Stimulated activated CD4-positive, alpha-beta T cell treated with anti-CD3 and anti-CD28 coated beads, Interleukin-15, amount 100 ng/mL, for 48 hours (primary cell): ENCODE results near the gene SRD5A3.

Experiments
- DNase-seq, 2 donors: peaks; one replicate each; pipeline ENCODE4 v3.0.0-alpha.2; 2020; ENCODE audit warnings: low read depth in 2 of 2

Gene SRD5A3

DNA sequence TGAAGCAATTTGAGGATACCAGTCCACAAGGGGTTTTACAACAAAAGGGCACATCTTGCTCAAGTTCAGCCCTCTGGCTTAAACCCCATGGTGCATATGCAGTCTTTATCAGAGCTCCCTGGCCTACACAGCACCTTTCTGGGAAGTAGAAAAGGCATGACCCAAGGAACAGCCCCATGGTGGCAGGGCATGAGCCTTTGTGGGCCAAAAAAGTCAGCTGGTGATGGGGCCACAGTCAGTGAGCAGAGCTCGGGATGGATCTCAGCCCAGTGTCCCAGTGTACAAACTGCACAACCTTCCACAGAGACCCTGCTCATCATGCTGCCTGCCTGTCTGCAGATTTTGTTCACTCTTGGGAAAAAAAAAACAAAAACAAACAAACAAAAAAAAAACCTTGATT, 27.4 kb downstream of the SRD5A3 start:
- no peak for DNase-seq

DNA sequence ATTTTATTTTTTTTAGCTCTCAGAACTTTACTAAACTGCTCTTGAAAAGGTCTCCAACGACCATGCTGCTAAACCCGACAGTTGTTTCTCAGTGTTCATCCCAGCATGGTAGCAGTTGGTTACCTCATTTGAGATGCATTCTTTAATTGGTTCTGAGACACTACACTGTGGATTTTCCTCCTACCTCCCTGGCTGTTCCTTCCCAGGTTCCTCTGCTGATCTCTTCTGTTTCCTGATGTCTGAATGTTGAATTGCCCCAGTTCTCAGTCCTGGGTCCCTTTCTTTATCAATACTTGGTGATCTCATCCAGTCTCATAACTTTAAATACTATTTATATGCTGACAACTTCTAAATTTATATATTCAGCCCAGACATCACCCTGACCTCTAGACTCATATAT, 30.7 kb downstream of the SRD5A3 start:
- DNase-seq = no peak

DNA sequence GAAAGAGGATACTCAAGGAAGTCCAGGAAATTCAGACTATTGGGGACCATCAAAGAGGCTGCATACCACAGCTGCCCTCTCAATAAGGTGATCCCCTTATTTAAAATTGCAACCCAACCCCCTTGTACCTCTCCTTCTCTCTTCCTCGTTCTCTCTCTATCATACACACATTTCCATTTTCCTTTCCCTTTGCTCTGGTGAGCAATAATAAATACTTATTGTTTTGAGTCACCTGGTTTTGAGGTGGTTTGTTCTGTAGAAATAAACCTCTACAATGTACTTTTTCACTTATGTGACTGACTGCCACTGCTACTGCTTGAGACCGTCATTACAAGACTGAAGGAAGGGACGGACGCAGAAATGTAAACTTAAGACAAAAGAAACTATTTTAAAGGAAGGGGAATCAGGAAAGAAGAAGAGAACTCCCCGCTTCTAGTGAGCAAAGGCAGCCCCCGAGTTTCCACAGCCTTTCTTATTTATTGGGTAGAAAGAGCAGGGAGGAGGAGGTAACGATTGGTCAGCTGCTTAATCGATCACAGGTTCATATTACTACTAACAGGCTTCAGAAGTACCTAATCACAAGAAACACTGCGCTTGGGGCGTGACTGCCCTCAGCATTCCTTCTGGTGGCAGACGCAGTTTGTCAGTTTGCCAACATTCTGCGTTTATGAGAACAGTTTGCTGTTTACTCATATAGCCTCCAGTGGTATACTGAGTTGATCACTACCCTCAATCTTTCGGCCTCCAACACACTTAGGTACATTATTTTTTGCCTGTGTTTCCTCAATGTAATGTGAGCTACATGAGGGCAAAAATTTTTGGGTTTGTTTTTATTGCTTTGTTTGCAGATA, 32.8 kb downstream of the SRD5A3 start:
- no peak for DNase-seq

DNA sequence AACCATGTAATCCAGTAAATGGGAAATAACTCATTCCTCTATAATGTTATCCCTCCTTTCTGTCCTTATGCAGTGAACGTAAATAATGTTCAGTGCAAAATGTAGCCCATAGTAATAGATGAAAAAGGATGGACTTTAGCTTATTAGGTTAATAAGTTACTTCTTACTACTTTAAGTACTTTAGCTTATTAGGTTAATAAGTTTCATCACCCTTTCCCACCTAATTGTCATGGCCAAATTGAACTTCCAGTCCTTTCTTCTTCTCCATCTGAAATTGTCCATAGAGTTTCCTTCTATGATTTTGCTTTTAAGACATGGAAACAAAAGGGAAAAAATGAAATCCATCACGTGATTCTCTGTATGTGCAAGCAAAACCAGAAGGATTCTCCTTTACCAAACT, 34.5 kb downstream of the SRD5A3 start:
- no peak for DNase-seq

DNA sequence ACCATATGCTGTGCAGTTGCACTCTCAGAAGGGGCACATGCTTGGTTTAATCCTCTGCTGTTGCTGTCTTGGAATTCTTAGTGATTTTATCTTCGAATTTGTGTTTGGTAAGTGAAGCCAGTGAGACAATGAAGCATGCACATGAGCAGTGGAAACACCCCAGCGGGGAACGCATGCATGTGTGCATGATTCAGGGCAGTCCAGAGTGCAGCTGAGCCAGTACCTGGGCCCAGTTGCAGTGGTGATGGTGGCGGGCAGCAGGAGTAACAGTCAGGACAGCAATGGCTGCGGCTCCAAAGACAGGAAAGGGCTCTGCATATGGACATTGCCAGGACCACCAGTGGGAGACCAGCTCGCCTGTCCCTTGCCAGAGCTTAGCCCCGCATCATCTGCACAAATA, 35.5 kb downstream of the SRD5A3 start:
- DNase-seq = no peak

DNA sequence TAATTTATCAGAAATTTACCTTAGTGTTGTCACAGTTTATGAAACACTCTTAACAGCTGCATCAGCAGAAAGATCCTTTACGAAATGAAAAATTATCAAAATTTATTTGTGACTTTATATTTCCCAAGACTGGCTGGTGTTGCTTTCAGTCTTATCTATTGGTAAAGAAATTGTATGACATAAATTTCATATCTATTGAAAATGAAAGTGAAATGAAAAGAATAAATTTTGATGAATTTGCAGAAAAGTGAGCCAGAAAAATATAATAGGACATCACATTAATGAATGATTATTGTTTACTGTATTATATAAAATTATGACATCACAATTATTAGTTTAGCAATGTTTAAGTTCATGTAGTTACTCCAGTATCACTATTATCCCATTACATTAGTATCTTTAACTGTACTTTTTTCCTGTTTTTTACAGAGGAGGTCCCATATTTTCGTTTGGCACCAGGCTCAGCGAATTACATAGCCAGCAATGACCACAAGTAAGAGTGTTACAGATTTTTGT, 36.5 kb downstream of the SRD5A3 start:
- no peak for DNase-seq

DNA sequence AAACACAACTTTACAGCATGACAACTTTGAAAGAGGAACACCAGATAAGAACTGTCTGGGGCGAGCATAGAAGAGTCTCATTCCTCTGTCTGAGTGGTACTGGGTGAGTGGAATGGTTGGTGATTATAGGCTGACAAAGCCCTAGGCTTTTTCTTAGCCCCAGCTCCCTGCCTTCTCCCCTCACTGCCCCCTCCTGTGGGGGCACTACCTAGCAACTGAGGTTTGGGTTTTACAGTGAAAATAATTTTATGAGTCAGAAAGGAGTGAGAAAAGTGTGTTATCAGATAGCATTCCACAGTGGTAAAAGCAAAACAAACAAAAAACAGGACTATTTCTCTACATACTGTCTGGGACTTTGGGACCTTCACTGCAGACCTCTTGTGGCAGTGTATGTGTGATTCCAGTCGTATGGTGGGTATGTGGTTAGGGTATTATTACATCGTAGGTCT, 39.2 kb downstream of the SRD5A3 start:
- no peak for DNase-seq

DNA sequence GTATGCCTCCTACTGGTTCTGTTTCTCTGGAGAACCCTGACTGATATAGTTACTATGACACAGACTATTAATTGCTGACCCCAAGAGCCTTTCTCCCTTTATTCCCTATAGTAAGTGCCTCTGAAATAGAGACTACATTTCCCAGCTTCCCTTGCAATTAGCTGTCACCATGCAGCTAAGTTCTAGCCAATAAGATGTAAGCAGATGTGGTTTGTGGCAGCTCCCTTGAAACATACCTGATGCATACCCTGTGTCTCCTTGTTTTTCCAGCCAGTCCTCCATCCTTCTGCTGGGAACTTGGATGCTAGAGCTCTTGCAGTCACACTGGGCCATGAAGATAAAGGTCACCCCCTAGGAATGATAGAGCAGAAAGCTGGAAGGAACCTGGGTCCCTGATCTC, 40.0 kb downstream of the SRD5A3 start:
- DNase-seq = no peak

DNA sequence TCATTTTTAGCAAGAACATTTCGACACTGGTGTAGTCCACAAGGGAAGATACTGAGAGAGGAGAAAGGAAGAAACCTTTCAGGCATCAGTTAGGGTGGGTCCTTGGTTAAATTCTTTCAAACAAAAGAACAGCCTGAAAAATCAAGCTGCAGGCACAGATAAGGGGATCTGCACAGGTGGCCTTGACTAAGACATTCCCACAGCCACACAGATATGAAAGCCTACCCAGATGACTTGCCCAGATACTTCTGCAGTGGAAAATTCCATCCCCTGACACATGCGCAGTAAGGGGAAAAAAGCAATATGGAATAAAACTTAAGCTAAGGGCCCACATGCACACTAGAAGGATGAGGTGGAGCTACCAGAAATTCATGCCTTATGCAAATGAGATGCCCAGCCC, 40.8 kb downstream of the SRD5A3 start:
- DNase-seq = no peak

DNA sequence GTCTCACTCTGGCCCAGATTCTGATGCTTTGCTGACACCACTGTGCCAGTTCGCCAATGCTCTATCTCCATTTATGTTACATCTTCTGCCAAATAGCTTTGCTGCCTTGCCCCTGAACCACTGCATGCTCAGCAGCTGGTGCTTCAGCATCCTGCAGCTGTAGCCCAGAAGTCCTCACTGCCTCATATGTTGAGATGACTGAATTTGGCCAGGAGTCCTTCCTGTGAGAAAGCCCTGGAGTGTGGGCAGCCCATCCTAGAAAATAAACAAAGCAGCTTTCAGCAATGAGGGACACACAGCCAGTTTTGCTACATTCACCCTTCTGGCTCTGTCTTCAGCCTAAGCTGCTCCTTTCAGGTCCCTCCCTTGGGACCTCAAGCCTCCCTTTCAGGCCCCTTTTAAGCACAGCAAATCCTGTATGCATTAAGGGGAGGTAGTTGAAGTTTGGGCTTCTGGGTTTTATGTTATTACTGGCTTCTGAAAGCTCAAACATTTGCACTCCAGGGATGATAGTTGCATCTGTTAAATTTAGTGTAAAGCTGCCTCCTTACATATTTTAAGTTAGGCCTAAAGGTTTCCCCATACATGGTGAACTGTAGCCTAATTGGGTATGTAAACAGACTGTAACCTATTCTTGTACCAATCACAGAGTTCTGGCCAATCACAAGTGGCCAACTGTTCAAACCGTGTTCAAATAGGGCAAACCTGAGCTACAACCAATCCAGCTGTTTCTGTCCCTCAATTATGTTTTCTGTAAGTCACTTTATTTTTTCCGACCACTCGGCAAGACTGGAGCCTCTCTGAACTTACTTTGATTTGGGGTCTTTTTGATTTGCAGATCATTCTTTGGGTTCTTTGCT, 47.6 kb downstream of the SRD5A3 start:
- DNase-seq = no peak

DNA sequence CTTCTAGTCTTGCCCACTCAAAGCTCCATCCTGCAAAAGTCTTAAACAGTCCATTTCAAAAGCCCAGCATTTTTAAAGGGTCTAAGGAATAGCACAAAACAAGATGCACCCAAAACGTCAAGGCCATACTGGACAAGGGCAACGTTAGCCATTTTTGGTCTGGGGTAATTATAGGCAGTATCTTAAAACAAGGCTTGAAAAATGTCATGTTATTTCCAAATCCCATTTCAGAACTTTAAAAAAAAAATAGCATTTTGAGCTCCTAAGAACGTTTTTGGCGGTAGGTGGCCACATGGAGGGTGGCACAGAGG, 49.1 kb downstream of the SRD5A3 start:
- DNase-seq = no peak

DNA sequence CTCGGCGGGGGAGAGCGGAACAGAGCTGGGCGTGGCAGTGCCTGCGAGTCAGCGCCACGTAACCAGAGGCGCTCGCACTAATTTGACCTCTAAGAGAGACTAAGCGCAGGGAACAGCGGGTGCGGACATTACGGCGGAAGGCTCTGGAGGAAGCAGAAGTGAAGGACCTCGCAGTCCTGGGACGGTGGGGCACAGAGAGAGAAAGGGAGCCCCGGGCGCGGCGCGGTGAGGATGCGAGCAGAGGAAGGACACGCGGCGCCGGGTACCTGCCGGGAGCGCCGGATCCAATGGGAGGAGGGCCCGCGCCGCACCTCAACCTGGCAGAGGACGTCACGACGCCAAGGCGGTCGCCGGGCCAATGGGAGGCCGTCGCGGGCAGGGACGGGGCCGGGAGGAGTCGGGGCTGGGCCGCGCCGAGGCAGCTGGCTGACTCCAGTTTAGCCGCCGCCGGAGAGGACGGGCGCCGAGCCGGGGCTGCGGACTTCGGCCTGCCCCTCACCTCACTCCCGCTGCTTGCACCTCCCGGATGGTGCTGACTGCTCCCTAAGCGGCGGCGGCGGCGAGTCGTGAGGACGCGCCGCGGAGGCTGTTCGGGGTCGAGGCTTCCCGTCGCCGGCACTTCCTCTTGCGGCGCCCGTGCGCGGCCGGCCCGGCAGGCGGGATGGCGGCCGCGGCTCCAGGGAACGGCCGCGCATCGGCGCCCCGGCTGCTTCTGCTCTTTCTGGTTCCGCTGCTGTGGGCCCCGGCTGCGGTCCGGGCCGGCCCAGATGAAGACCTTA, 49.7 kb downstream of the SRD5A3 start, which contains the start of gene TMEM165:
Gene TMEM165, plus strand, starts transcription at position 429 of the 779 bp plus-strand sequence. Its CDS starts 233 bp downstream, at position 662.
- peak; percentile 84 to 88 for DNase-seq

DNA sequence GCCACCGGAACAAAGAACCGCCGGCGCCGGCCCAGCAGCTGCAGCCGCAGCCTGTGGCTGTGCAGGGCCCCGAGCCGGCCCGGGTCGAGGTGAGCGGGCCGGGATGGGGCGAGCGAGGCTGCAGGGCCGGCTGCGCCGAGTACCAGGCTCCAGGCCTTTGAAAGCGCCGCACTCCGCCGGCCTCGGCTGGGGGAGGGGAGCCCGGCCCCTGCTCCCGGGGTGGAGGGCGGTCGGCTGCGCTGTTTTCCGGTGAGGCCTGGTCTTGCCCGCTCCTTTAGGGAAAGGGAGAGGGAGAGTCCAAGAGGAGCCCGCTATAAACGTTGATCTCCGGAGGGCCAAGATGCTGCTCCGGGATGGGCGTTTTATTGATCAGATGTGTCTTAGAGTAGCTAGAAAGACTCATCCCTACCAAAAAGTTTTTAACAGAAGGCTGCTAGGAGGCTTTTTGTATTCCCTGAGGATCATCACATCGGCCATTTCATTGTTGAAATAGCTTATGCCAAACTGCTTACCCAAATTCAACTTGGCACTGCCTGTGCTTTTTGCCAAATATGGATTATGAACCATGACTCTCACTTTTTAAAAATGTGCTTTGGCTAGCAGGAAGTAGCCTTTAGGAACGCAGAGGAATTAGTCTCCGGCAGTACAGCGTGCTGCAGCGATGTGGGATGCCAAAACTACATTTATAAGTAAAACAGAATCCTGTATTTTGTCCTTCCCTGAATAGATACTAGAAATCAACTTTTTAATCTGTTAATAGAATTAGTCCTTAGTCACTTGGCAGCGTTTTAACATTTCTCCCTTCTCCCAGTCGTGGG, 50.5 kb downstream of the SRD5A3 start:
- peak in 1 of 2 donors; percentile 15 for DNase-seq

DNA sequence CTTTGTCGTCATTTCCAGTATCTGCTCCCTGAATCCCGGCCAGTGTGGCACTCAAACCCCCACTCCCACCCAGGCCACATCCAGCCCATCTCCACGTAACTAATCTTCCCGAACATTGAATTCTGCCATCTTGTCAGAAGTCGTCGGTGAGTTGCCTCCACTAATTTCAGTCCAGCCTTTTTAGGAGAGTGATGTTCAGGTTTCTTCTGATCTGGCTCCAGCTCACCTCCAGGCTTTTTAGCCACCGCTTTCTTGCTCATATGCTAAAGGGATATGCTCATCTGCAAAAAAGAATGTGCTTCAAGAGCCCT, 51.0 kb downstream of the SRD5A3 start:
- no peak for DNase-seq

DNA sequence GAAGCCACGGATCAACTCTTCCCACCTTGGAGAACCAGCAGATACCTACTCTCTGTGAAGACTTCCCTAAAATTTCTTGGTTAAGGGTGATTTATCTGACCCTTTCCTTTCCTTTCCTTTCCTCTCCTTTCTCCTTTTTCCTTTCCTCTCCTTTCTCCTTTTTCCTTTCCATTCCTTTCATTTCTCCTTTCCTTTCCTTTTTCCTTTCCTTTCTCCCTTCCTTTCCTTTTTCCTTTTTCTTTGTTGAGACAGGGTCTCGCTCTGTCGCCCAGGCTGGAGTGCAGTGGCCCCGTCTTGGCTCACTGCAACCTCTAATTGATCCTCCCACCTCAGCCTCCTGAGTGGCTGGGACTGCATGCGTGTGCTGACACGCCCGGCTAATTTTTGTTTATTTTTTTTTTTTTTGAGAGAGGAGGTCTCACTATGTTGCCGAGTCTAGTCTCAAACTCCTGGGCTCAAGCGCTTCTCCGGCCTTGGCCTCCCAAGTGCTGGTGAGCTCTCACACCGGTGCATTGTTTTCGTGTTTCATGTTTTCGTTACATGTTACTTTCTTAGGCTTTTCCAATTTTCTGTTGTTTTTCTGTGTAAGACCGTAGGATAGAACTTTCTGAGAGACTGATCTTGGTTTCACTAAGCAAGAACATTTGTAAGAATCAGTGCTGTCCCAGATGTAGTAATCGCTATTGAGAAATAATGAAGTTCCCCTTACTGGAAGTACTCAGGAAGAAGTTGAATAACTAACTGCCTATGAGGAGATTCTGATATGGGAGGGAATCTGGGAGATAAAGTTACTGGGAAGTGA, 51.7 kb downstream of the SRD5A3 start:
- DNase-seq = no peak

DNA sequence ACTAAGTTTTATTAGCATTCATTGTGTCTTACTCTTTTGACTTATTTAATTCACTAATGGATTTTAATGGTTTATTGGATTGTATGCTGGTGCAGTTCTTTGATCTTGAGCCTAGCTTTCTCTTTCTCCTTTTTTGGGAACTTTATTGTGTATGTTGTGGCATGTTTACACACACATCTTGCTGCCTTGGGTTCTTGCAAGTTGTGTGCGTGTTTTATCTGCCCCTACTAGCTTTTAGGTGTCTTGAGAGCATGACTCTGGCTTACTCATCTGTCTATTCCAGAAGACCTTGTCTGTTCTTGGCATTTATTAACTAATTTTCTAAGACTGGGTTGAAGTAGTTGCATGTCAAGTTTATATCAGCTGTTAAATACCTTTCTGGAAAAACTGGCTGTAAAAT, 52.4 kb downstream of the SRD5A3 start:
- DNase-seq = no peak

DNA sequence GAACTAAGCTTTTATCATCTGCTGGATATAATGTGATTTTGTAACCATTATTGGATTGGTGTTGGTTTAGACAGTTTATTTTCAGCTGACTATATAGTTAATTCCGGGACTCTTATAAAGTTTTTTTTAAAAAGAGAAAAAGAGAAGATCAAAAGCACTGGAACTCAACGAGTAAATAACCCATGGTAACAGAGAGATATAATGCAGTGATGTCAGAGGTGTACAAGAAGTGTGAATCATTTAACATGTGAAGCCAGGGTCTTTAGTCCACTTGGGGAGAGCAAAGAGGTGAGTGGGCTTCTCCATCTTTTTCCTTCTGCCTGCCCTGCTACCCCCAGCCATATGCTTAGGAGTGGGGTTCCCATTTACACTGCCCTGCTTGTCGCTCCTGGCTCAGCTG, 52.9 kb downstream of the SRD5A3 start:
- no peak for DNase-seq

DNA sequence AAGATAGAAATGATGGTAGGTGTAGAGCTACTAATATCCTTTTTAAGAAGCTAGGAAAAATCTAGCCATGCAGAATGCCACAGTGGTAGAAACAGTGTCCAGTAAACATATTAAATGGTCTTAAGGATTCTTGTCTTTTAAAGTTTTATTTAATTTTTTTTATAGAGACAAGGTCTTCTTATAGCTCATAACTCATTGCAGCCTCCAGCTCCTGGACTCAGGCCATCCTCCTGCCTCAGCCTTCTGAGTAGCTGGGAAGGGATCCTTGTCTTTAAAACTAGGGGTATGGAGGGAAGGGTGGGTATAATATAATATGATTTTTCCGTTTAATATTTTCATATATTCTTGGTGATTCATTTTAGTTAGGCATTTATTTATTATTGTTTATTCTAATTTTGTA, 53.5 kb downstream of the SRD5A3 start:
- no peak for DNase-seq

DNA sequence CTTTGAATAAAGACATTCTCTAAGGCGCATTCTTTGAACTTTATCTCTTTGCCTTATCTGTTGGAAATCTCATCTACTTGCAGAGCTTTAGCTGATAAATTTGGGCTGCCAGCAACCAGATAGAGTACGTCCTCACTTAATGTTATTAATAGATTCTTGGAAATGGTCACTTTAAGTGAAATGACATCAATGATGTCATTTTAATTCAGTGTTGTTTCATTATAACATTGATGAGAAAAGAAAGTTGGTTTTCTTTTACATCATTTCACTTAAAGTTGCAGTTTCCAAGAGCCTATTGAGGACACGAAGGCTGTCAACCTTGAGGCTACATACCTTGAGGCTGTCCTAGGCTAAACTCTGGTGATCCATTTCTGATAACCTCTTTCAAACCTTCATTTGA, 59.0 kb downstream of the SRD5A3 start:
- no peak for DNase-seq

DNA sequence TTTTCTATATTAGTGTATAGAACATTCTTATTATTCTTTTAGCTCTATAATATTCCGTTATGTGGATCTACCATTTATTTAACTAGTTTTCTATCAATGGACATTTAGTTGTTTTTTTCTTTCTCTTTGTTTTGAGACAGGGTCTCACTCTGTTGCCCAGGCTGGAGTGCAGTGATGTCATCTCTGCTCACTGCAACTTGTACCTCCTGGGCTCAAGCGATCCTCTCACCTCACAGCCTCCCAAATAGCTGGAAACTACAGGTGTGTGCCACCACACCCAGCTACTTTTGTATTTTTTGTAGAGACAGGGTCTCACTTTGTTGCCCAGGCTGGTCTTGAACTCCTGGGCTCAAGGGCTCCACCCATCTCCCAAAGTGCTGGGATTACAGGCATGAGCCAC, 60.5 kb downstream of the SRD5A3 start:
- no peak for DNase-seq
